Measurements from ENCODE around the gene SLC39A11. TPM values are rescaled to one million over a fixed set of nuclear protein-coding genes. Genes with fewer than 3 reads are reported as not detected.

The SLC39A11 gene
- polyA plus RNA-seq, 3 donors = 27.0 to 30.4 (median 27.4) TPM

GRCh38 chr17:72672729-72673128 is 419.8 kb downstream of the SLC39A11 start:
- DNase-seq (ENCODE audit: low read depth in 3 of 3, low spot score in 2 of 3) = no peak

- no peak for DNase-seq (ENCODE audit: low read depth in 3 of 3, low spot score in 2 of 3)
Measured at GRCh38 chr17:72671016-72671415, 421.5 kb downstream of the SLC39A11 start.

- no peak for DNase-seq (ENCODE audit: low read depth in 3 of 3, low spot score in 2 of 3)
Measured at GRCh38 chr17:72667096-72668063, 425.1 kb downstream of the SLC39A11 start.

- no peak for DNase-seq (ENCODE audit: low read depth in 3 of 3, low spot score in 2 of 3)
Measured at GRCh38 chr17:72665852-72666851, 426.3 kb downstream of the SLC39A11 start.

GRCh38 chr17:72662827-72663190 is 429.7 kb downstream of the SLC39A11 start:
- no peak for DNase-seq (ENCODE audit: low read depth in 3 of 3, low spot score in 2 of 3)

- DNase-seq (ENCODE audit: low read depth in 3 of 3, low spot score in 2 of 3) = no peak
Measured at GRCh38 chr17:72661945-72662826, 430.3 kb downstream of the SLC39A11 start.

GRCh38 chr17:72661116-72661944 is 431.2 kb downstream of the SLC39A11 start:
- DNase-seq (ENCODE audit: low read depth in 3 of 3, low spot score in 2 of 3) = no peak

GRCh38 chr17:72660274-72661115 is 432.0 kb downstream of the SLC39A11 start:
- DNase-seq (ENCODE audit: low read depth in 3 of 3, low spot score in 2 of 3) = no peak

GRCh38 chr17:72659811-72660210 is 432.7 kb downstream of the SLC39A11 start:
- DNase-seq (ENCODE audit: low read depth in 3 of 3, low spot score in 2 of 3) = no peak

GRCh38 chr17:72658675-72659074 is 433.8 kb downstream of the SLC39A11 start:
- no peak for DNase-seq (ENCODE audit: low read depth in 3 of 3, low spot score in 2 of 3)

GRCh38 chr17:72657467-72658317 is 434.8 kb downstream of the SLC39A11 start:
- DNase-seq (ENCODE audit: low read depth in 3 of 3, low spot score in 2 of 3) = no peak

- no peak for DNase-seq (ENCODE audit: low read depth in 3 of 3, low spot score in 2 of 3)
Measured at GRCh38 chr17:72656130-72656763, 436.2 kb downstream of the SLC39A11 start.

- no peak for DNase-seq (ENCODE audit: low read depth in 3 of 3, low spot score in 2 of 3)
Measured at GRCh38 chr17:72654706-72655105, 437.8 kb downstream of the SLC39A11 start.

GRCh38 chr17:72651988-72652387 is 440.5 kb downstream of the SLC39A11 start:
- DNase-seq (ENCODE audit: low read depth in 3 of 3, low spot score in 2 of 3) = no peak

GRCh38 chr17:72648702-72649101 is 443.8 kb downstream of the SLC39A11 start:
- DNase-seq (ENCODE audit: low read depth in 3 of 3, low spot score in 2 of 3) = no peak

- no peak for DNase-seq (ENCODE audit: low read depth in 3 of 3, low spot score in 2 of 3)
Measured at GRCh38 chr17:72646176-72646575, 446.3 kb downstream of the SLC39A11 start.

- no peak for DNase-seq (ENCODE audit: low read depth in 3 of 3, low spot score in 2 of 3)
Measured at GRCh38 chr17:72644492-72644891, 448.0 kb downstream of the SLC39A11 start.

Data from right renal cortex interstitium (tissue), 3 donors.